ENCODE results near the gene PPP1CA. TPM values are rescaled to one million over a fixed set of nuclear protein-coding genes. Genes with fewer than 3 reads are reported as not detected.

PPP1CA gene
- total RNA-seq, 1 experiment from 2014 or later: 238 TPM

- intact Hi-C loops (cut with micrococcal nuclease): no loop called here
- CTCF ChIA-PET: no interaction called here
- POLR2A ChIA-PET: no interaction called here
- ATAC-seq: no peak
- H3K9me2 ChIP-seq (ENCODE audit: insufficient read depth): no peaks in the 10 kb centered on the region
- TF ChIP-seq FOSL1 (IDR thresholded peaks at IDR 0.05; ENCODE audit: low read depth): no peak
- no peak for TF ChIP-seq EZH2phosphoT487 (IDR thresholded peaks at IDR 0.05; ENCODE audit: borderline replicate concordance)
- TF ChIP-seq ZFX (IDR thresholded peaks at IDR 0.05): no peak
- no peaks in the 10 kb centered on the region for H3K27me3 ChIP-seq (ENCODE audit: insufficient read depth, low read length)
- H4K20me1 ChIP-seq (ENCODE audit: insufficient read depth): no peaks in the 10 kb centered on the region
- no peak for DNase-seq (ENCODE audit: low read depth, low spot score)
- H2AFZ ChIP-seq (ENCODE audit: low read depth, low read length, poor library complexity, severe bottlenecking): no peak overlapping the region
- H3K4me3 ChIP-seq (replicated peaks in 1 of 2; ENCODE audit: low read depth in 1 of 2, low read length in 2 of 2): no peak overlapping the region
- H3K4me2 ChIP-seq (ENCODE audit: low read length): no peak overlapping the region
- RAD21 ChIA-PET (ENCODE audit: low non-redundant PET in 1 of 2, low total read pairs in 2 of 2, uncharacterized antibody in 2 of 2, unreplicated experiment in 2 of 2): no interaction called here
- no peaks in the 10 kb centered on the region for H3K9me3 ChIP-seq (ENCODE audit: control insufficient read depth in 1 of 2, insufficient read depth in 1 of 2, low read depth in 1 of 2, low read length in 2 of 2)
- peaks cover 12 to 25% of the 10 kb centered on the region in 2 experiments for H3K4me1 ChIP-seq (ENCODE audit: control insufficient read depth in 1 of 2, insufficient read depth in 2 of 2, low read length in 2 of 2)
- H3K79me2 ChIP-seq (ENCODE audit: insufficient read depth, low read length): peaks cover 31% of the 10 kb centered on the region
- H3K27ac ChIP-seq (ENCODE audit: low read depth, low read length): no peak overlapping the region; the same call in 1 of the 2 replicates
- no peak overlapping the region for H3K9ac ChIP-seq (ENCODE audit: low read length)
- no TSS peak for BruUV-seq (replicated peaks)
- peaks cover 13 to 37% of the 10 kb centered on the region in 2 experiments; a peak in 3 of 4 replicates for H3K36me3 ChIP-seq (ENCODE audit: control insufficient read depth in 1 of 2, insufficient read depth in 2 of 2, low read length in 2 of 2)
Observed at GRCh38 chr11:67395555-67396258, 6.0 kb downstream of the PPP1CA start.

GRCh38 chr11:67393990-67394389 lies 7.7 kb downstream of the PPP1CA start:
- intact Hi-C loops (cut with micrococcal nuclease): no loop called here
- Histone ChIP-seq H3K4me3 (replicated peaks in 1 of 2; ENCODE audit: low read depth in 1 of 2, low read length in 2 of 2) (no peak overlapping the region), H3K9ac (ENCODE audit: low read length) (no peak overlapping the region), H3K27ac (ENCODE audit: low read depth, low read length) (no peak overlapping the region), H3K27me3 (ENCODE audit: insufficient read depth, low read length) (no peaks in the 10 kb centered on the region), H4K20me1 (ENCODE audit: insufficient read depth) (no peaks in the 10 kb centered on the region), H2AFZ (ENCODE audit: low read depth, low read length, poor library complexity, severe bottlenecking) (no peak overlapping the region), H3K9me2 (ENCODE audit: insufficient read depth) (no peaks in the 10 kb centered on the region), H3K4me1 (ENCODE audit: control insufficient read depth in 1 of 2, insufficient read depth in 2 of 2, low read length in 2 of 2) (peaks cover 9 to 34% of the 10 kb centered on the region in 2 experiments), H3K36me3 (ENCODE audit: control insufficient read depth in 1 of 2, insufficient read depth in 2 of 2, low read length in 2 of 2) (peaks cover 13 to 31% of the 10 kb centered on the region in 2 experiments; a peak in 3 of 4 replicates), H3K4me2 (ENCODE audit: low read length) (no peak overlapping the region), H3K9me3 (ENCODE audit: control insufficient read depth in 1 of 2, insufficient read depth in 1 of 2, low read depth in 1 of 2, low read length in 2 of 2) (no peaks in the 10 kb centered on the region), H3K79me2 (ENCODE audit: insufficient read depth, low read length) (peaks cover 17% of the 10 kb centered on the region)
- ChIA-PET CTCF (no interaction called here), RAD21 (ENCODE audit: low non-redundant PET in 1 of 2, low total read pairs in 2 of 2, uncharacterized antibody in 2 of 2, unreplicated experiment in 2 of 2) (no interaction called here), POLR2A (no interaction called here)
- DNase-seq (ENCODE audit: low read depth, low spot score) (no peak), ATAC-seq (no peak)
- BruUV-seq (replicated peaks): no TSS peak
- TF ChIP-seq MAX (IDR thresholded peaks at IDR 0.05) (no peak), EGR1 (IDR thresholded peaks at IDR 0.05; ENCODE audit: low read depth) (no peak), ELF1 (IDR thresholded peaks at IDR 0.05; ENCODE audit: borderline replicate concordance, low read depth) (no peak), POLR2AphosphoS5 (IDR thresholded peaks at IDR 0.05; ENCODE audit: low read depth, low read length) (no peak), CEBPB (IDR thresholded peaks at IDR 0.05; ENCODE audit: low read depth) (no peak), SIN3A (IDR thresholded peaks at IDR 0.05; ENCODE audit: low read depth) (no peak), RAD21 (IDR thresholded peaks at IDR 0.05; ENCODE audit: low read depth) (no peak), REST (IDR thresholded peaks at IDR 0.05; ENCODE audit: low read depth) (no peak), JUND (IDR thresholded peaks at IDR 0.05) (no peak), ZFX (IDR thresholded peaks at IDR 0.05) (no peak), FOSL1 (IDR thresholded peaks at IDR 0.05; ENCODE audit: low read depth) (no peak)
